HEK293 (cell line): ENCODE data around the gene UBFD1.
A peak's percentile ranks its signal among the peaks of the same experiment; 100 is the strongest.

Experiments used
- CTCF ChIA-PET: fragments of 350-600 bp; formaldehyde crosslinking; extraction: SDS; loops from one replicate; lab custom pipeline; 2021; ENCODE audit warnings: antibody characterized with exemption; lab: Yijun Ruan, JAX
- POLR2A ChIA-PET: fragments of 300-600 bp; formaldehyde crosslinking; extraction: SDS; loops from one replicate; lab custom pipeline; 2020; ENCODE audit warnings: antibody characterized with exemption, inconsistent platforms; lab: Yijun Ruan, JAX
- H3K27ac ChIP-seq: fragments of 200-500 bp; sonication (Bioruptor generic); 2 replicates; pipeline ENCODE4 v1.5.1; 2014; ENCODE audit warnings: low read depth, low read length, control low read depth, inconsistent platforms; ENCODE audit errors: extremely low read depth
- H3K36me3 ChIP-seq, 2 experiments: fragments of 200-500 bp in 1 of 2; sonication (Bioruptor generic) in 1 of 2; 1 replicate in 1 of 2; 2 replicates in 1 of 2; pipeline ENCODE4 v1.5.1; 2014 to 2017; ENCODE audit warnings: inconsistent platforms in 2 of 2, low read length in 2 of 2; ENCODE audit not compliant: control insufficient read depth in 2 of 2, insufficient read depth in 1 of 2
- H3K4me1 ChIP-seq: fragments of 200-500 bp; sonication (Bioruptor generic); 2 replicates; pipeline ENCODE4 v1.5.1; 2014; ENCODE audit warnings: mild to moderate bottlenecking, low read length, inconsistent platforms; ENCODE audit not compliant: control insufficient read depth, insufficient read depth
- H3K4me3 ChIP-seq: 2 replicates; pipeline ENCODE4 v1.5.1; 2011; ENCODE audit warnings: low read depth, mild to moderate bottlenecking, control low read depth, low read length, moderate library complexity
- H3K9me3 ChIP-seq: fragments of 200-500 bp; sonication (Bioruptor generic); 2 replicates; pipeline ENCODE4 v1.5.1; 2014; ENCODE audit warnings: low read depth, low read length, inconsistent platforms; ENCODE audit not compliant: control insufficient read depth, insufficient read depth
- PRDM1 ChIP-seq: fragments of 450-650 bp; formaldehyde crosslinking; IDR thresholded peaks from 2 replicates; pipeline ENCODE4; 2016; ENCODE audit warnings: missing biosample characterization, missing genetic modification characterization
- ZBTB17 ChIP-seq: fragments of 450-650 bp; formaldehyde crosslinking; IDR thresholded peaks from 2 replicates; pipeline ENCODE4 v1.5.1; 2016; ENCODE audit warnings: missing biosample characterization, missing genetic modification characterization
- ZEB2 ChIP-seq: fragments of 450-650 bp; formaldehyde crosslinking; IDR thresholded peaks from 2 replicates; pipeline ENCODE4 v1.5.1; 2016; ENCODE audit warnings: missing biosample characterization, missing genetic modification characterization
- ZFP37 ChIP-seq: fragments of 450-650 bp; formaldehyde crosslinking; IDR thresholded peaks from 2 replicates; pipeline ENCODE4 v1.5.1; 2016; ENCODE audit warnings: missing biosample characterization, missing genetic modification characterization
- ZNF16 ChIP-seq: fragments of 450-650 bp; formaldehyde crosslinking; IDR thresholded peaks from 2 replicates; pipeline ENCODE4 v1.5.1; 2016; ENCODE audit warnings: low read depth, missing biosample characterization, missing genetic modification characterization
- ZNF19 ChIP-seq: fragments of 450-650 bp; formaldehyde crosslinking; IDR thresholded peaks from 2 replicates; pipeline ENCODE4; 2016; ENCODE audit warnings: missing biosample characterization, missing genetic modification characterization, low read depth
- ZNF248 ChIP-seq: fragments of 450-650 bp; formaldehyde crosslinking; IDR thresholded peaks from 2 replicates; pipeline ENCODE4 v1.5.1; 2017; ENCODE audit warnings: missing biosample characterization, missing genetic modification characterization
- ZNF341 ChIP-seq: fragments of 450-650 bp; formaldehyde crosslinking; IDR thresholded peaks from 2 replicates; pipeline ENCODE4; 2016; ENCODE audit warnings: low read depth, missing biosample characterization, missing genetic modification characterization
- ZNF423 ChIP-seq: fragments of 450-650 bp; formaldehyde crosslinking; IDR thresholded peaks from 2 replicates; pipeline ENCODE4 v1.5.1; 2016; ENCODE audit warnings: missing biosample characterization, missing genetic modification characterization
- ZNF501 ChIP-seq: fragments of 450-650 bp; formaldehyde crosslinking; IDR thresholded peaks from 2 replicates; pipeline ENCODE4 v1.5.1; 2016; ENCODE audit warnings: missing biosample characterization, missing genetic modification characterization
- ZNF596 ChIP-seq: fragments of 450-650 bp; IDR thresholded peaks from 2 replicates; pipeline ENCODE4 v1.5.0; 2018; ENCODE audit warnings: missing biosample characterization, mild to moderate bottlenecking, missing genetic modification characterization, moderate library complexity
- ZNF600 ChIP-seq: fragments of 450-650 bp; formaldehyde crosslinking; IDR thresholded peaks from 2 replicates; pipeline ENCODE4 v1.5.1; 2016; ENCODE audit warnings: missing biosample characterization, missing genetic modification characterization
- ZNF654 ChIP-seq: fragments of 450-650 bp; formaldehyde crosslinking; IDR thresholded peaks from 2 replicates; pipeline ENCODE4 v1.5.1; 2016; ENCODE audit warnings: low read depth, missing biosample characterization, missing genetic modification characterization
- ZNF777 ChIP-seq: fragments of 450-650 bp; formaldehyde crosslinking; IDR thresholded peaks from 2 replicates; pipeline ENCODE4 v1.5.1; 2017; ENCODE audit warnings: missing biosample characterization, missing genetic modification characterization, borderline replicate concordance
- ZNF837 ChIP-seq: fragments of 450-650 bp; formaldehyde crosslinking; IDR thresholded peaks from 2 replicates; pipeline ENCODE4 v1.5.1; 2016; ENCODE audit warnings: missing biosample characterization, missing genetic modification characterization
- ZSCAN16 ChIP-seq: fragments of 450-650 bp; formaldehyde crosslinking; IDR thresholded peaks from 2 replicates; pipeline ENCODE4 v1.5.1; 2016; ENCODE audit warnings: missing biosample characterization, missing genetic modification characterization
- ZXDB ChIP-seq: fragments of 450-650 bp; formaldehyde crosslinking; IDR thresholded peaks from 2 replicates; pipeline ENCODE4 v1.5.1; 2016; ENCODE audit warnings: missing biosample characterization, missing genetic modification characterization
- TF ChIP-seq, protein P1 (sequence below): IDR thresholded peaks from 2 replicates; pipeline ENCODE4 v1.6.1; 2011; ENCODE audit warnings: mild to moderate bottlenecking, low read depth, low read length, borderline replicate concordance
- TF ChIP-seq, protein P2 (sequence below): fragments of 450-650 bp; formaldehyde crosslinking; IDR thresholded peaks from 2 replicates; pipeline ENCODE4 v1.5.1; 2016; ENCODE audit warnings: missing biosample characterization, missing genetic modification characterization
- TF ChIP-seq, protein P3 (sequence below): fragments of 450-650 bp; formaldehyde crosslinking; IDR thresholded peaks from 2 replicates; pipeline ENCODE4 v1.5.1; 2016; ENCODE audit warnings: missing biosample characterization, missing genetic modification characterization
- TF ChIP-seq, protein P4 (sequence below): fragments of 450-650 bp; formaldehyde crosslinking; IDR thresholded peaks from 2 replicates; pipeline ENCODE4 v1.5.1; 2017; ENCODE audit warnings: missing biosample characterization, missing genetic modification characterization
- TF ChIP-seq, protein P5 (sequence below): fragments of 450-650 bp; formaldehyde crosslinking; IDR thresholded peaks from 2 replicates; pipeline ENCODE4 v1.5.0; 2017; ENCODE audit warnings: missing biosample characterization, missing genetic modification characterization, borderline replicate concordance

UBFD1 gene

DNA sequence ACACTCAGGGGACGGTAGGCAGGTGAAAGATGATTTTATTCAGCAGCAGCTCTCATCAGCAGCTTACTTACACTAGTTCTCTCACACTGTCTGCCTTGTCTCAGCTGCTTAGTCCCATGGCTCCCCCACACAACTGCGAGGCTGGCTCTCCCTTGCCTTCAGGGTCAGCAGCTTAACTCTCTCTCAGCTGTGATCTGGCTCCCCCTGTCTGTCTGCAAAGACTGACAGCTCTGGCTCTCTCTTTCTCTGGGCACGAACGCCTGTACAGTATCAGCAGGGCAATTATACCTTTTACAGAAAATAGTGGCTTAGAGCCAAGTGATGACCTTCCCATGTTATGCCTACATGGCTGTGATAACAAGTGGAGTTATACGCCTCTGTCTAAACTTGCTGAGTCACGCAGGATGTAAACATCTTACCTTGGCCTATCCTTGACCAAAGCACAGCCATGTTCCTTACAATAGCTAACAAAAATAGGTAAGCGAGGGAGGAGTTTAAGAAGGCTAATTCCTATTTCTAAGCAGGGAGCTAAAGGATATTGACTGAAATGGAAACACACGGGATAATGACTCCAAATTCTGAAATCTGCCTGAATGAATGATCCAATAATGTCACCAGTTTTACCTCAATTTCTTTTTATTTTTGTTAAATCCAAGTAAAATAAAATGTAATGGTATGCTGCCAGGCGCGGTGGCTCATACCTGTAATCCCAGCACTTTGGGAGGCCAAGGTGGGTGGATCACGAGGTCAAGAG, 39.7 kb downstream of the UBFD1 start:
- Histone ChIP-seq H3K36me3 (peaks cover 14 to 30% of the 10 kb centered on the region in 2 experiments; a peak in 2 of 3 replicates), H3K4me1 (no peaks in the 10 kb centered on the region), H3K4me3 (no peak overlapping the region), H3K9me3 (no peaks in the 10 kb centered on the region), H3K27ac (no peak overlapping the region)
- POLR2A ChIA-PET = interaction anchor here (0.8 to 1.5 kb wide), 2 partner anchors 44 to 82 kb away, joined by 3 to 5 read pairs; partner anchors contain the start of genes DCTN5, PALB2 and PLK1
- TF ChIP-seq ZNF654 (tag by site-specific recombination) (peak; percentile 32; the same call in 1 of the 2 replicates), PRDM1 (peak; percentile 14; the same call in 1 of the 2 replicates), ZBTB17 (tag by site-specific recombination) (peak; percentile 66), ZNF596 (tag by site-specific recombination) (peak; percentile 64), ZNF600 (tag by site-specific recombination) (peak; percentile 43; the same call in 1 of the 2 replicates), ZNF501 (0 out of 2 replicates have a peak, but pooled peaks have one; percentile 34), ZNF19 (tag by site-specific recombination) (no peak), ZNF423 (tag by site-specific recombination) (no peak), ZNF777 (tag by site-specific recombination) (no peak), ZEB2 (tag by site-specific recombination) (no peak)
- TF ChIP-seq, protein P1, sequence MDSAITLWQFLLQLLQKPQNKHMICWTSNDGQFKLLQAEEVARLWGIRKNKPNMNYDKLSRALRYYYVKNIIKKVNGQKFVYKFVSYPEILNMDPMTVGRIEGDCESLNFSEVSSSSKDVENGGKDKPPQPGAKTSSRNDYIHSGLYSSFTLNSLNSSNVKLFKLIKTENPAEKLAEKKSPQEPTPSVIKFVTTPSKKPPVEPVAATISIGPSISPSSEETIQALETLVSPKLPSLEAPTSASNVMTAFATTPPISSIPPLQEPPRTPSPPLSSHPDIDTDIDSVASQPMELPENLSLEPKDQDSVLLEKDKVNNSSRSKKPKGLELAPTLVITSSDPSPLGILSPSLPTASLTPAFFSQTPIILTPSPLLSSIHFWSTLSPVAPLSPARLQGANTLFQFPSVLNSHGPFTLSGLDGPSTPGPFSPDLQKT = no peak
- TF ChIP-seq, protein P2, sequence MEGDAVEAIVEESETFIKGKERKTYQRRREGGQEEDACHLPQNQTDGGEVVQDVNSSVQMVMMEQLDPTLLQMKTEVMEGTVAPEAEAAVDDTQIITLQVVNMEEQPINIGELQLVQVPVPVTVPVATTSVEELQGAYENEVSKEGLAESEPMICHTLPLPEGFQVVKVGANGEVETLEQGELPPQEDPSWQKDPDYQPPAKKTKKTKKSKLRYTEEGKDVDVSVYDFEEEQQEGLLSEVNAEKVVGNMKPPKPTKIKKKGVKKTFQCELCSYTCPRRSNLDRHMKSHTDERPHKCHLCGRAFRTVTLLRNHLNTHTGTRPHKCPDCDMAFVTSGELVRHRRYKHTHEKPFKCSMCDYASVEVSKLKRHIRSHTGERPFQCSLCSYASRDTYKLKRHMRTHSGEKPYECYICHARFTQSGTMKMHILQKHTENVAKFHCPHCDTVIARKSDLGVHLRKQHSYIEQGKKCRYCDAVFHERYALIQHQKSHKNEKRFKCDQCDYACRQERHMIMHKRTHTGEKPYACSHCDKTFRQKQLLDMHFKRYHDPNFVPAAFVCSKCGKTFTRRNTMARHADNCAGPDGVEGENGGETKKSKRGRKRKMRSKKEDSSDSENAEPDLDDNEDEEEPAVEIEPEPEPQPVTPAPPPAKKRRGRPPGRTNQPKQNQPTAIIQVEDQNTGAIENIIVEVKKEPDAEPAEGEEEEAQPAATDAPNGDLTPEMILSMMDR (tag by site-specific recombination) = peak; percentile 80
- CTCF ChIA-PET = interaction anchor here (0.6 to 1.8 kb wide), 32 partner anchors 7 to 150 kb away, joined by 3 to 8 read pairs (median 4); partner anchors contain the start of genes DCTN5, EARS2, PALB2 and UBFD1

DNA sequence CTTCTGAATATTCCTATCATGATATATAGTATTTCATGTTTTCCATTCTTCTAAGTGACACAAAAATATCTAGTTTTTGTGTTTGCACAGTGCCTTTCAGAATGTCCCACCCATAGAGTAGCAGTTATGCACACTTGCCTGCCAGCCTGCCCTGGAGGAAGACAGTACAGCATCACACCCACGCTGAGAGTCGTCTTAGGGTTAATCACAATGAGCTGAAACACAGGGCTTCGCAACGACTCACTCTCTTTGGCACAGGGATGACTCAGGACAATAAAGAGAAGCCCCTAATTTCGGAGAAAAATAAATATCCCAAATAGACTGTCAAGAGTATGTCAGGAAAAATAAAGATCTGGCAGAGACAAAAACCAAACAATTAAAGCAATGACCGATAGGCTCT, 50.2 kb downstream of the UBFD1 start:
- peaks cover 16 to 49% of the 10 kb centered on the region in 2 experiments; a peak in 2 of 3 replicates for H3K36me3 ChIP-seq
- no peaks in the 10 kb centered on the region for H3K4me1 ChIP-seq
- H3K9me3 ChIP-seq = no peaks in the 10 kb centered on the region
- H3K4me3 ChIP-seq = no peak overlapping the region
- TF ChIP-seq, protein P3, sequence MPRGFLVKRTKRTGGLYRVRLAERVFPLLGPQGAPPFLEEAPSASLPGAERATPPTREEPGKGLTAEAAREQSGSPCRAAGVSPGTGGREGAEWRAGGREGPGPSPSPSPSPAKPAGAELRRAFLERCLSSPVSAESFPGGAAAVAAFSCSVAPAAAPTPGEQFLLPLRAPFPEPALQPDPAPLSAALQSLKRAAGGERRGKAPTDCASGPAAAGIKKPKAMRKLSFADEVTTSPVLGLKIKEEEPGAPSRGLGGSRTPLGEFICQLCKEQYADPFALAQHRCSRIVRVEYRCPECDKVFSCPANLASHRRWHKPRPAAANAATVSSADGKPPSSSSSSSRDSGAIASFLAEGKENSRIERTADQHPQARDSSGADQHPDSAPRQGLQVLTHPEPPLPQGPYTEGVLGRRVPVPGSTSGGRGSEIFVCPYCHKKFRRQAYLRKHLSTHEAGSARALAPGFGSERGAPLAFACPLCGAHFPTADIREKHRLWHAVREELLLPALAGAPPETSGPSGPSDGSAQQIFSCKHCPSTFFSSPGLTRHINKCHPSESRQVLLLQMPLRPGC = no peak
- TF ChIP-seq ZNF837 (tag by site-specific recombination) (no peak), ZNF16 (tag by site-specific recombination) (no peak), ZFP37 (tag by site-specific recombination) (no peak), ZSCAN16 (tag by site-specific recombination) (no peak), ZXDB (tag by site-specific recombination) (no peak), ZNF341 (tag by site-specific recombination) (no peak), ZNF248 (tag by site-specific recombination) (no peak)
- TF ChIP-seq, protein P4, sequence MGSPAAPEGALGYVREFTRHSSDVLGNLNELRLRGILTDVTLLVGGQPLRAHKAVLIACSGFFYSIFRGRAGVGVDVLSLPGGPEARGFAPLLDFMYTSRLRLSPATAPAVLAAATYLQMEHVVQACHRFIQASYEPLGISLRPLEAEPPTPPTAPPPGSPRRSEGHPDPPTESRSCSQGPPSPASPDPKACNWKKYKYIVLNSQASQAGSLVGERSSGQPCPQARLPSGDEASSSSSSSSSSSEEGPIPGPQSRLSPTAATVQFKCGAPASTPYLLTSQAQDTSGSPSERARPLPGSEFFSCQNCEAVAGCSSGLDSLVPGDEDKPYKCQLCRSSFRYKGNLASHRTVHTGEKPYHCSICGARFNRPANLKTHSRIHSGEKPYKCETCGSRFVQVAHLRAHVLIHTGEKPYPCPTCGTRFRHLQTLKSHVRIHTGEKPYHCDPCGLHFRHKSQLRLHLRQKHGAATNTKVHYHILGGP (tag by site-specific recombination) = no peak
- TF ChIP-seq, protein P5, sequence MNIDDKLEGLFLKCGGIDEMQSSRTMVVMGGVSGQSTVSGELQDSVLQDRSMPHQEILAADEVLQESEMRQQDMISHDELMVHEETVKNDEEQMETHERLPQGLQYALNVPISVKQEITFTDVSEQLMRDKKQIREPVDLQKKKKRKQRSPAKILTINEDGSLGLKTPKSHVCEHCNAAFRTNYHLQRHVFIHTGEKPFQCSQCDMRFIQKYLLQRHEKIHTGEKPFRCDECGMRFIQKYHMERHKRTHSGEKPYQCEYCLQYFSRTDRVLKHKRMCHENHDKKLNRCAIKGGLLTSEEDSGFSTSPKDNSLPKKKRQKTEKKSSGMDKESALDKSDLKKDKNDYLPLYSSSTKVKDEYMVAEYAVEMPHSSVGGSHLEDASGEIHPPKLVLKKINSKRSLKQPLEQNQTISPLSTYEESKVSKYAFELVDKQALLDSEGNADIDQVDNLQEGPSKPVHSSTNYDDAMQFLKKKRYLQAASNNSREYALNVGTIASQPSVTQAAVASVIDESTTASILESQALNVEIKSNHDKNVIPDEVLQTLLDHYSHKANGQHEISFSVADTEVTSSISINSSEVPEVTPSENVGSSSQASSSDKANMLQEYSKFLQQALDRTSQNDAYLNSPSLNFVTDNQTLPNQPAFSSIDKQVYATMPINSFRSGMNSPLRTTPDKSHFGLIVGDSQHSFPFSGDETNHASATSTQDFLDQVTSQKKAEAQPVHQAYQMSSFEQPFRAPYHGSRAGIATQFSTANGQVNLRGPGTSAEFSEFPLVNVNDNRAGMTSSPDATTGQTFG (tag by site-specific recombination) = no peak
- H3K27ac ChIP-seq = no peak overlapping the region
- POLR2A ChIA-PET = interaction anchor here (0.6 kb wide), 1 partner anchor 21 kb away, joined by 3 read pairs; no protein-coding TSS in a partner anchor
- CTCF ChIA-PET = interaction anchor here (0.7 to 1.0 kb wide), 2 partner anchors 10 to 26 kb away, joined by 3 to 5 read pairs; no protein-coding TSS in a partner anchor
